GM19035 (cell line): Measurements from ENCODE around the gene MC1R.

Experiments used
- ATAC-seq: cut with Tn5 transposase; IDR thresholded peaks from one replicate; pipeline ENCODE4 v1.9.1; 2021; ENCODE audit not compliant: unreplicated experiment

Gene MC1R

GRCh38 chr16:89895482-89896250, 23.0 kb upstream of the MC1R start:
- ATAC-seq = no peak

GRCh38 chr16:89897204-89897603, 21.5 kb upstream of the MC1R start:
- ATAC-seq = no peak

DNA sequence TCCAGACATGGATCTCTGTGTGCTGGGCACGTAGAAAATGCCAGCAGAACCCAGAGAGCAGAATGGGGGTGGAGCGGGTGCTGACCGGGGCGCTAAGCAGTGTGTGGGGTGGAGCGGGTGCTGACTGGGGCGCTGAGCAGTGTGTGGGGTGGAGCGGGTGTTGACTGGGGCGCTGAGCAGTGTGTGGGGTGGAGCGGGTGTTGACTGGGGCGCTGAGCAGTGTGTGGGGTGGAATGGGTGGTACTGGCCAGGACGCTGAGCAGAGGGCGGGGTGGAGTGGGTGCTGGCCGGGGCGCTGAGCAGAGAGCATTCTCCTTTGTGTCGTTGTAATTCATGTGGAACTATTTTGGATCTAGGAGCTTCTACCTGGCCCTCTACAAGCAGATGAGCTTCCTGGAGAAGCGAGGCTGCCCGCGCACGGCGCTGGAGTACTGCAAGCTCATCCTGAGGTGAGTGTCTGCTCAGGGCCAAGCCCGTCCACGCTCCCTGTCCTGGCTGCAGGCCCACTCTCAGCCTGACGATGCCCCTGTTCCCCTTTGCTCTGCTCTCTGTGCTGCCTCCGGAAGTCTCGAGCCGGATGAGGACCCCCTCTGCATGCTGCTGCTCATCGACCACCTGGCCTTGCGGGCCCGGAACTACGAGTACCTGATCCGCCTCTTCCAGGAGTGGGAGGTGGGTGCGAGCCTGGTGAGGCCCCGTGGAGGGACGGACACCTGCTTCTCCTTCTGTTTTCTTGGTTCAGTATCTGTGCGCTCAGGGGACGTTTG, 20.3 kb upstream of the MC1R start:
- no peak for ATAC-seq

GRCh38 chr16:89899879-89900481, 18.7 kb upstream of the MC1R start:
- ATAC-seq = no peak

DNA sequence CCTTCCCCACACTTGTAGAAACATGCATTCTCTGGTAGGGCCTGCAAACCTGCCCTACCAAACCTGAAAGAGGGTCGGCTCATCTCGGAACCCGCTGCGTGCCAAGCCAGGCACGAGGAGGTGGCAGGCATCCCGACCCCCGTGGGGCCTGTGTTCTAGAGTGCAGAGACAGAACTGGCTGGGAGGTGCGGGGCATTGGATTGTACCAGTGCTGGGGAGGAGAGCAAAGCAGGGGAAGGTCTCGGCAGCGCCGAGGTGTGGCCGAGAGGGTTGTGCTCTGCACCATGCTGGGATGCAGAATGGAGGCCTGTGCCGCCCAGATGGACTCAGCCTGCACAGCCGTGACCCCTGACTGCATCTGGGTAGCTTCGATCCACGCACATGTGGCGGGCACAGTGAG, 17.8 kb upstream of the MC1R start:
- ATAC-seq = no peak

- no peak for ATAC-seq
Observed at GRCh38 chr16:89902980-89903379, 15.7 kb upstream of the MC1R start.

DNA sequence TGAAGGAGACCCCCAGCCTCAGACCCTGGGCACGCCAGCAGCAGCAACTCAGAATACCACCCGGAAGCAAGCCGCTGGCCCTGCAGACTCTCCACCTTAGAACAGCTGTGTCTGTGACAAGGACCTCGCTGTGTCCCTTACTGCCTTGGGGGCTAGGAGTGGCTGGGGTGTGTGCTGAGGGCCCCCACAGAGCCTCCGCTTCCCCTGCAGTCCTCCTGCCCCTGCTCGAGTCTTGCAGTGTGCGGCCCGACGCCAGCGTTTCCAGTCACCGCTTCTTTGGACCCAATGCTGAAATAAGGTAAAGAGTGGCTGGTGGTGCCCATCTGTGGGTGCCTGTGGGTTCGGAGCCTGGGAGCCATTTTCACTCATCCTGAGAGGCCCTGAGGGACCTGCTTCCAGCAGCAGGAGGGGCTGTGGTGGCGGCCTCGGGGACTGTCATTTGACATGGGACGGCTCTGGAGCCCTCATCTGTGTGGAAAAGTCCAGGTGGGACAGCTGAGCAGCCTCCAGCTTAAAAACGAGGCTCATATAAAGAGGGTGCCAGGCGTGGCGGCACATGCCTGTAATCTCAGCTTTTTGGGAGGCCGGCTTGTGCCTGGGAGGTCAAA, 14.7 kb upstream of the MC1R start:
- no peak for ATAC-seq

GRCh38 chr16:89904606-89905510, 13.8 kb upstream of the MC1R start:
- ATAC-seq = no peak

GRCh38 chr16:89905511-89906139, 13.0 kb upstream of the MC1R start:
- ATAC-seq = no peak

DNA sequence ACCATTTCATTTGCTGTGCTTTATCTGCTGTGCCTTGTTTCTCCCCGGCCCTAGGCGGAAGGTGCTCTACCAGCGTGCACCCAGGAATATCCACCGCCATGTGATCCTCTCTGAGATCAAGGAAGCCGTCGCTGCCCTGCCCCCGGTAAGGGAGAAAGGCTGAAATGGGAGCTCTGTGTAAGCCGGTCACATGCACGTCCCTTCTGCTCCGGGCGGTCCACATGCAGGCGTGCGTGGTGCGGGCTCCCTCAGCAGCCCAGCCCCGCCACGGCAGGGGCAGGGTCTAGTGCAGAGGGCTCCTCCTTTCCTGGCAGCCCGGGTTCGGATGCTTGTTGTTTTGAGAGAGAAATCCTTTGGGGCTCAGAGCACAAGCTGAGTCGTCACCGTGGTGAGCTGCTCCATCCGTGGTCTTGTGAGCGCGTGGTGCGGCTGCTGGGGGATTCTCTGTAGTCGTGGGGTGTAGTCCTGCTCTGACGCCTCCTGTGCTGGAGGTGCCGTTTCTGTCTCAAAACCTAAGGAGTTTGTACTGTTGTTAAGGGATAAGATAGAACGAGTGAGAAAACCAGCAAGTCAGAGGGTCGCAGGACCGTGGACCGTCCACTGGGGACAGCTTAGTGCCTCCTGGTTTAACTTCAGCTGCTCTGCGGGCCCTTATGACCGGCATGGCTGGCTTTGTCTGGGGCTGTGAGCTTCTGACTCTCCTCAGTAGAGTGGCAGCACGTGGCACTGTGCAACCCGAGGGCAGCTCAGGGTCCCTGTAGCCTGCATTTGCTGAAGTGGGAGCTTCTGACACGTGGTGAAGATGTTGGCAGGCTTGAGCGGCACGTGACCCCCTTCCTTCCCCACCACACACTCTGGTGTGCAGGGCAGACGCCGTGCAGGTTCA, 12.3 kb upstream of the MC1R start:
- no peak for ATAC-seq

DNA sequence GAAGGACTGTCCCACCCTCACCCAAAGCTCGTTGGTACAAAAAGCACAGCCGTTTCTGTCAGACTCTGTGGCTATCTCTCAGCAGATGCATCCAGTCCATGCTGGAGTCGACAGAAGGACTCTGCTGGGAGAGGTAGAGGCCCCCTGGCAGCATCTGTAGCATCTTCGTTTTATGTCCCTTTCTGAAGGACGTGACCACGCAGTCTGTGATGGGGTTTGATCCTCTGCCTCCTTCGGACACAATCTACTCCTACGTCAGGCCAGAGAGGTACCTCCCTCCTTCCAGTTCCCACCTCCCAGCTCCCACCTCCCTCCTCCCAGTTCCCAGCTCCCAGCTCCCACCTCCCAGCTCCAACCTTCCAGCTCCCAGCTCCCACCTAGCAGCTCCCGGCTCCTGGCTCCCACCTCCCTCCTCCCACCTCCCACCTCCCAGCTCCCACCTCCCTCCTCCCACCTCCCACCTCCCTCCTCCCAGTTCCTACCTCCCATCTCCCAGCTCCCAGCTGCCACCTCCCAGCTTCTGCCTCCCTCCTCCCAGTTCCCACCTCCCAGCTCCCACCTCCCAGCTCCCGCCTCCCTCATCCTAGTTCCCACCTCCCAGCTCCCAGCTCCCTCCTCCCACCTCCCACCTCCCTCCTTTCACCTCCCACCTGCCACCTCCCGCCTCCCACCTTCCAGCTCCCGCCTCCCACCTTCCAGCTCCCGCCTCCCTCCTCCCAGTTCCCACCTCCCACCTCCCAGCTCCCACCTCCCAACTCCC, 11.4 kb upstream of the MC1R start:
- no peak for ATAC-seq

GRCh38 chr16:89908236-89908635, 10.4 kb upstream of the MC1R start:
- ATAC-seq = no peak

GRCh38 chr16:89909777-89910716, 8.6 kb upstream of the MC1R start:
- ATAC-seq = no peak

GRCh38 chr16:89910717-89911354, 7.8 kb upstream of the MC1R start:
- no peak for ATAC-seq

GRCh38 chr16:89911375-89911774, 7.3 kb upstream of the MC1R start:
- ATAC-seq = no peak

- no peak for ATAC-seq
Observed at GRCh38 chr16:89912143-89912542, 6.5 kb upstream of the MC1R start.

DNA sequence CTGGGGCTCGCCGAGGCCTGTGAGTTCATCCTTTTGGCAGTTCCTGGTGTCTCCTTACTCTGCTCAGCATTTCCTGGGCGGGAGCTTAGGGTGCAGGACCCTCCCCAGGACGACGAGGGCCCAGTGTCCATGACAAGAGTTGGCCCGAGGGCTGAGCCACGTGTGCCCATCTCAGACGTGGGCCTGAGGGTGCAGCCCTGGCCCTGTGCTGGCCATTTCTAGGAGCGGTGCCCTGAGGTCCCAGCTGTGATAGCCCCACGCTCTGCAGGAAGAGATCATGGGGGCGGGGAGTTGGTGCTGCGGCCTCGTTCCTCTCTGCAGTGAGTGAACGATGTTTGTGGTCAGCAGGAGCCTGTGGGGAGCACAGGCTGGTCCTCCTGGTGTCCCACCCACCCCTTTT, 6.0 kb upstream of the MC1R start:
- no peak for ATAC-seq
